K562 (cell line): ENCODE data around the gene CTNNA3. TPM values are rescaled to one million over a fixed set of nuclear protein-coding genes. Genes with fewer than 3 reads are reported as not detected.

ENCODE experiments used
- ATAC-seq: fragments of 200-7000 bp; cut with Tn5 transposase; 3 replicates; pipeline ENCODE4 v1.9.1; 2020; ENCODE audit warnings: moderate library complexity
- BruUV-seq: library from RNA; stranded (reverse); fragments of 400-500 nt; replicated peaks from 2 replicates; lab custom pipeline; 2021; lab: Mats Ljungman, UMichigan
- CTCF ChIA-PET: fragments of 300-600 bp; formaldehyde crosslinking; extraction: SDS; loops from one replicate; lab custom pipeline; 2021; ENCODE audit warnings: low intra/inter-chr PET ratio; lab: Yijun Ruan, JAX
- POLR2A ChIA-PET: fragments of 300-600, 350-650 bp; sonication (Branson Sonifier 250); formaldehyde crosslinking; extraction: SDS; loops from one replicate; lab custom pipeline; 2021; ENCODE audit warnings: antibody characterized with exemption, inconsistent platforms; lab: Yijun Ruan, JAX
- DNase-seq, 4 experiments: peaks; one replicate each; pipeline versions ENCODE4 v3.0.0 to v3.0.0-alpha.2; 2011 to 2018; ENCODE audit warnings: low spot score in 3 of 4, mixed read lengths in 3 of 4; ENCODE audit errors: extremely low read depth in 1 of 4
- FAIRE-seq: peaks from 2 replicates; lab custom pipeline; 2011; peaks lifted over from hg19 to GRCh38; lab: Jason Lieb, UNC
- H2AFZ ChIP-seq: 2 replicates; pipeline ENCODE4 v1.6.0; 2011; ENCODE audit warnings: low read depth, low read length, control low read depth, inconsistent platforms
- H3K27ac ChIP-seq: fragments of 200-600 bp; 3 replicates; pipeline ENCODE4 v1.8.0; 2011; ENCODE audit warnings: low read depth, mild to moderate bottlenecking, control low read depth, inconsistent platforms, low read length, moderate library complexity, mixed read lengths; ENCODE audit errors: extremely low read depth
- H3K27me3 ChIP-seq, 2 experiments: fragments of 300-600 bp in 1 of 2; 2 replicates in 1 of 2; 3 replicates in 1 of 2; pipeline versions ENCODE4 v1.6.0 to v1.8.0; 2011; ENCODE audit warnings: inconsistent platforms in 2 of 2, low read length in 2 of 2, mild to moderate bottlenecking in 1 of 2, mixed read lengths in 1 of 2, moderate library complexity in 1 of 2; ENCODE audit not compliant: control insufficient read depth in 2 of 2, insufficient read depth in 2 of 2
- H3K36me3 ChIP-seq: fragments of 300-600 bp; 3 replicates; pipeline ENCODE4 v1.8.0; 2011; ENCODE audit warnings: mild to moderate bottlenecking, low read length, inconsistent platforms; ENCODE audit not compliant: control insufficient read depth, insufficient read depth
- H3K4me1 ChIP-seq, 2 experiments: fragments of 200-600 bp in 1 of 2; replicated peaks in 1 of 2; 2 replicates in 1 of 2; 3 replicates in 1 of 2; pipeline versions ENCODE4 v1.5.1 to v1.8.0; 2011; ENCODE audit warnings: inconsistent platforms in 2 of 2, low read length in 2 of 2, mild to moderate bottlenecking in 1 of 2, mixed read lengths in 1 of 2, moderate library complexity in 1 of 2; ENCODE audit not compliant: control insufficient read depth in 2 of 2, insufficient read depth in 2 of 2
- H3K4me2 ChIP-seq: 2 replicates; pipeline ENCODE4 v1.6.1; 2011; ENCODE audit warnings: low read length, control low read depth, inconsistent platforms, mixed read lengths; ENCODE audit not compliant: insufficient read depth
- H3K4me3 ChIP-seq: fragments of 200-600 bp; sonication (generic), shearing (Covaris generic); 2 replicates; pipeline ENCODE4 v1.5.1; 2016; ENCODE audit warnings: control low read depth, inconsistent platforms
- H3K79me2 ChIP-seq: fragments of 200-600 bp; 3 replicates; pipeline ENCODE4 v1.8.0; 2011; ENCODE audit warnings: low read length, inconsistent platforms; ENCODE audit not compliant: control insufficient read depth, insufficient read depth
- H3K9ac ChIP-seq, 2 experiments: 2 replicates each; pipeline versions ENCODE4 v1.6.0 to v1.6.1; 2011; ENCODE audit warnings: low read depth in 2 of 2, low read length in 2 of 2, control low read depth in 1 of 2, inconsistent platforms in 1 of 2, mild to moderate bottlenecking in 1 of 2, mixed read lengths in 1 of 2; ENCODE audit not compliant: insufficient read depth in 1 of 2
- H3K9me1 ChIP-seq: one replicate; pipeline ENCODE4 v1.6.0; 2011; ENCODE audit warnings: inconsistent platforms, mild to moderate bottlenecking, low read length, moderate library complexity; ENCODE audit not compliant: control insufficient read depth, insufficient read depth
- H3K9me3 ChIP-seq: replicated peaks from 2 replicates; pipeline ENCODE4 v1.5.1; 2011; ENCODE audit warnings: low read depth, low read length, inconsistent platforms; ENCODE audit not compliant: control insufficient read depth, insufficient read depth
- H4K20me1 ChIP-seq: replicated peaks from 2 replicates; pipeline ENCODE4 v1.6.1; 2011; ENCODE audit warnings: low read length, inconsistent platforms, mixed read lengths; ENCODE audit not compliant: control insufficient read depth, insufficient read depth
- MCM2 ChIP-seq: fragments of 450-650 bp; IDR thresholded peaks from 2 replicates; pipeline ENCODE4 v1.6.1; 2017; ENCODE audit warnings: low read depth, mild to moderate bottlenecking
- NELFE ChIP-seq: IDR thresholded peaks from 2 replicates; pipeline ENCODE4 v1.6.1; 2011; ENCODE audit warnings: mild to moderate bottlenecking; ENCODE audit not compliant: insufficient read depth, insufficient read length
- SMARCB1 ChIP-seq: IDR thresholded peaks from 2 replicates; pipeline ENCODE4 v1.6.1; 2011; ENCODE audit warnings: improper control_type of control experiment, low read depth; ENCODE audit not compliant: insufficient read length
- TRIM28 ChIP-seq: fragments of 450-650 bp; IDR thresholded peaks from 2 replicates; pipeline ENCODE4 v1.6.1; 2017
- WGBS: fragments of 100-300 bp; shearing (Covaris generic); methylation state at CpG from one replicate; pipeline ENCODE4 v1.1.6; 2016; ENCODE audit warnings: low coverage, mixed read lengths; ENCODE audit not compliant: insufficient coverage; ENCODE audit errors: missing lambda C conversion rate; 5-methylcytosine and 5-hydroxymethylcytosine counted together
- in situ Hi-C: fragments of 300-500 bp; cut with MboI; formaldehyde crosslinking; loops from 4 replicates; pipeline ENCODE4 v1.15.0; 2018; ENCODE audit warnings: inconsistent platforms, mixed read lengths
- intact Hi-C: fragments of 100-400 bp; cut with micrococcal nuclease; formaldehyde crosslinking; loops from 2 replicates; pipeline ENCODE4 v1.14.2; 2022
- polyA plus RNA-seq, 8 experiments: library from polyadenylated mRNA; depleted of rRNA in 4 of 8; stranded (reverse) in 5 of 8; unstranded in 3 of 8; fragments of >200 nt; fragmentation: Nextera tagmentation in 2 of 8; fragmentation: Illumina TruSeq in 1 of 8; extraction: Ambion mirVana in 2 of 8; extraction: Trizol in 1 of 8; gene quantifications; 2 replicates each; pipeline versions ENCODE4 v1.2.1 to v1.2.3, GENCODE V29; 2011 to 2014; ENCODE audit warnings: inconsistent platforms in 1 of 8, missing spikeins in 1 of 8
- total RNA-seq, 7 experiments: library from RNA; depleted of rRNA in 6 of 7; stranded (reverse); fragments of >200 nt in 6 of 7; fragmentation: Illumina TruSeq in 2 of 7; extraction: Trizol in 2 of 7; gene quantifications; 2 replicates each; pipeline versions ENCODE4 v1.2.1 to v1.2.3, GENCODE V29; 2011 to 2021; ENCODE audit warnings: low replicate concordance in 1 of 7
- TF ChIP-seq, protein P1 (sequence below): sonication (generic); formaldehyde crosslinking; IDR thresholded peaks from 2 replicates; pipeline ENCODE4 v1.8.0; 2023; ENCODE audit warnings: mild to moderate bottlenecking, missing genetic modification reagents
- TF ChIP-seq, protein P2 (sequence below), 2 experiments: IDR thresholded peaks; 2 replicates each; pipeline ENCODE4 v1.6.1; 2011; ENCODE audit warnings: borderline replicate concordance in 1 of 2, control low read depth in 1 of 2, low read depth in 1 of 2, low read length in 1 of 2, mild to moderate bottlenecking in 1 of 2, mixed read lengths in 1 of 2, moderate library complexity in 1 of 2; ENCODE audit not compliant: insufficient read depth in 1 of 2, insufficient read length in 1 of 2, poor library complexity in 1 of 2, severe bottlenecking in 1 of 2; ENCODE audit errors: extremely low read depth in 1 of 2
- TF ChIP-seq, protein P3 (sequence below): fragments of 250-450 bp; sonication (Bioruptor Pico); IDR thresholded peaks from 2 replicates; pipeline ENCODE4 v1.8.0; 2021; ENCODE audit warnings: moderate library complexity, mild to moderate bottlenecking, inconsistent platforms

CTNNA3 gene
- total and polyA plus RNA-seq, 9 of the 15 experiments (the other 6 are each of a cell fraction or from before 2014, with no cell fraction given): 0.04 TPM; not detected in 8

DNA sequence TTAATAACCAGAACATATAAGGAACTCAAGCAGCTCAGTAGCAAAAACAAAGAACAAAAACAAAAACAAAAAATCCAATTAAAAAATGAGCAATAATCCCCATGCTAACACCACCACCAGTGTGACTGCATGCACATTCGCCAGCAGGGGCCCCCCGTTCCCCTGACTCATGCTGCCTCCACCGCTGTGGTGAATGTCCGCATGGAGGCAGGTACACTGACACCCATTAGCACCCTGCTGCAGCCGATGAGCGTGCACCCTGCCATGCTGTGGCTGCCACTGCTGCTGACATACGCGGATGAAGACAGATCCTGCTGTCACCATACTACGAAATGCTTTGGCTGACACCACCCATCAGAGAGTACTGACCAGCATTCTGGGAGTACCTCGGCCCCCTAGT is 1091.8 kb downstream of the CTNNA3 start (continued):
- TF ChIP-seq, protein P1, sequence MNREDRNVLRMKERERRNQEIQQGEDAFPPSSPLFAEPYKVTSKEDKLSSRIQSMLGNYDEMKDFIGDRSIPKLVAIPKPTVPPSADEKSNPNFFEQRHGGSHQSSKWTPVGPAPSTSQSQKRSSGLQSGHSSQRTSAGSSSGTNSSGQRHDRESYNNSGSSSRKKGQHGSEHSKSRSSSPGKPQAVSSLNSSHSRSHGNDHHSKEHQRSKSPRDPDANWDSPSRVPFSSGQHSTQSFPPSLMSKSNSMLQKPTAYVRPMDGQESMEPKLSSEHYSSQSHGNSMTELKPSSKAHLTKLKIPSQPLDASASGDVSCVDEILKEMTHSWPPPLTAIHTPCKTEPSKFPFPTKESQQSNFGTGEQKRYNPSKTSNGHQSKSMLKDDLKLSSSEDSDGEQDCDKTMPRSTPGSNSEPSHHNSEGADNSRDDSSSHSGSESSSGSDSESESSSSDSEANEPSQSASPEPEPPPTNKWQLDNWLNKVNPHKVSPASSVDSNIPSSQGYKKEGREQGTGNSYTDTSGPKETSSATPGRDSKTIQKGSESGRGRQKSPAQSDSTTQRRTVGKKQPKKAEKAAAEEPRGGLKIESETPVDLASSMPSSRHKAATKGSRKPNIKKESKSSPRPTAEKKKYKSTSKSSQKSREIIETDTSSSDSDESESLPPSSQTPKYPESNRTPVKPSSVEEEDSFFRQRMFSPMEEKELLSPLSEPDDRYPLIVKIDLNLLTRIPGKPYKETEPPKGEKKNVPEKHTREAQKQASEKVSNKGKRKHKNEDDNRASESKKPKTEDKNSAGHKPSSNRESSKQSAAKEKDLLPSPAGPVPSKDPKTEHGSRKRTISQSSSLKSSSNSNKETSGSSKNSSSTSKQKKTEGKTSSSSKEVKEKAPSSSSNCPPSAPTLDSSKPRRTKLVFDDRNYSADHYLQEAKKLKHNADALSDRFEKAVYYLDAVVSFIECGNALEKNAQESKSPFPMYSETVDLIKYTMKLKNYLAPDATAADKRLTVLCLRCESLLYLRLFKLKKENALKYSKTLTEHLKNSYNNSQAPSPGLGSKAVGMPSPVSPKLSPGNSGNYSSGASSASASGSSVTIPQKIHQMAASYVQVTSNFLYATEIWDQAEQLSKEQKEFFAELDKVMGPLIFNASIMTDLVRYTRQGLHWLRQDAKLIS (CRISPR knock-in tag): no peak
- TF ChIP-seq, protein P2, sequence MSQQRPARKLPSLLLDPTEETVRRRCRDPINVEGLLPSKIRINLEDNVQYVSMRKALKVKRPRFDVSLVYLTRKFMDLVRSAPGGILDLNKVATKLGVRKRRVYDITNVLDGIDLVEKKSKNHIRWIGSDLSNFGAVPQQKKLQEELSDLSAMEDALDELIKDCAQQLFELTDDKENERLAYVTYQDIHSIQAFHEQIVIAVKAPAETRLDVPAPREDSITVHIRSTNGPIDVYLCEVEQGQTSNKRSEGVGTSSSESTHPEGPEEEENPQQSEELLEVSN (IDR thresholded peaks at IDR 0.05; ENCODE audit: borderline replicate concordance in 1 of 2, extremely low read depth in 1 of 2, insufficient read depth in 1 of 2, insufficient read length in 1 of 2, low read depth in 1 of 2, low read length in 1 of 2, poor library complexity in 1 of 2, severe bottlenecking in 1 of 2): no peak

DNA sequence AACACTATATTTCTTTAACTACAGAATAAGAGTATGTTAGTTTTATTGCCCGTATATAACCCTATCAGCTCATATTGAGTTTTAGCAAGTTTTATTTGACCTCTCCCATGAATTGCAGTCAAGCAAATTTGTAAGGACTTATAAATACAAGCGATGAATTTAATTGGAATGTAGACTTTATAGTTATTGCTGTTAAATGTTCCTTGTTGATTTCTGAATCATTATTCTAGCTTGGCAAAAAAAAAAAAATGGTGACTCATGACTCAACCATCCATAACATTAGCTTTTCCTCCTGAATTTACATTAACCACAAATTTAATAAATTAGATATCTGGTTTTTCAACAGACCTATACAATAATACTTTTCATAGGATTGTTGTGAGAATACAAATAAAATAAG is 1104.1 kb downstream of the CTNNA3 start:
- Histone ChIP-seq H4K20me1 (no peaks in the 10 kb centered on the region), H3K27me3 (no peaks in the 10 kb centered on the region), H3K9me3 (no peaks in the 10 kb centered on the region; the same call in 1 of the 2 replicates), H2AFZ (no peak overlapping the region), H3K4me1 (no peaks in the 10 kb centered on the region), H3K4me3 (no peak overlapping the region), H3K9me1 (no peaks in the 10 kb centered on the region), H3K9ac (no peak overlapping the region), H3K79me2 (no peaks in the 10 kb centered on the region), H3K36me3 (no peaks in the 10 kb centered on the region), H3K27ac (no peak overlapping the region), H3K4me2 (no peak overlapping the region)
- ATAC-seq (no peak), DNase-seq (no peak), FAIRE-seq (no peak)
- POLR2A ChIA-PET: no interaction called here
- CTCF ChIA-PET: no interaction called here
- in situ Hi-C loops (no loop called here), intact Hi-C loops (no loop called here)
- TF ChIP-seq NELFE (no peak), MCM2 (no peak), TRIM28 (no peak), SMARCB1 (no peak)
- TF ChIP-seq, protein P3, sequence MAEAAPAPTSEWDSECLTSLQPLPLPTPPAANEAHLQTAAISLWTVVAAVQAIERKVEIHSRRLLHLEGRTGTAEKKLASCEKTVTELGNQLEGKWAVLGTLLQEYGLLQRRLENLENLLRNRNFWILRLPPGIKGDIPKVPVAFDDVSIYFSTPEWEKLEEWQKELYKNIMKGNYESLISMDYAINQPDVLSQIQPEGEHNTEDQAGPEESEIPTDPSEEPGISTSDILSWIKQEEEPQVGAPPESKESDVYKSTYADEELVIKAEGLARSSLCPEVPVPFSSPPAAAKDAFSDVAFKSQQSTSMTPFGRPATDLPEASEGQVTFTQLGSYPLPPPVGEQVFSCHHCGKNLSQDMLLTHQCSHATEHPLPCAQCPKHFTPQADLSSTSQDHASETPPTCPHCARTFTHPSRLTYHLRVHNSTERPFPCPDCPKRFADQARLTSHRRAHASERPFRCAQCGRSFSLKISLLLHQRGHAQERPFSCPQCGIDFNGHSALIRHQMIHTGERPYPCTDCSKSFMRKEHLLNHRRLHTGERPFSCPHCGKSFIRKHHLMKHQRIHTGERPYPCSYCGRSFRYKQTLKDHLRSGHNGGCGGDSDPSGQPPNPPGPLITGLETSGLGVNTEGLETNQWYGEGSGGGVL (CRISPR knock-in tag): no peak
- 3% methylated on average over 2 of the region's 2 CpGs for WGBS
- BruUV-seq: no TSS peak
